ENCODE measurements around the gene GFOD1. TPM values are rescaled to one million over a fixed set of nuclear protein-coding genes. Genes with fewer than 3 reads are reported as not detected.

The GFOD1 gene
- total and polyA plus RNA-seq, 10 of the 15 experiments (the other 5 are each of a cell fraction or from before 2014, with no cell fraction given), result 6.5 to 41.4 (median 16.0) TPM

GRCh38 chr6:13485923-13486562 is 1.4 kb downstream of the GFOD1 start:
- intact Hi-C loops (cut with micrococcal nuclease; ENCODE audit: unreplicated experiment) (loop anchor here (2.0 to 5.0 kb wide), 3 partner anchors 89 to 149 kb away; partner anchors contain the start of gene SIRT5), in situ Hi-C loops (cut with MboI) (no loop called here)
- Histone ChIP-seq H3K9ac (ENCODE audit: control insufficient read depth, insufficient read depth, low read length) (peak overlapping the region; percentile 82), H3K9me3 (replicated peaks; ENCODE audit: control insufficient read depth, insufficient read depth, low read length) (no peaks in the 10 kb centered on the region), H4K20me1 (ENCODE audit: control insufficient read depth, insufficient read depth) (no peaks in the 10 kb centered on the region), H3K4me2 (ENCODE audit: control insufficient read depth, insufficient read depth) (peak overlapping the region; percentile 69; the same call in 1 of the 2 replicates), H3K27me3 (replicated peaks in 1 of 2; ENCODE audit: control insufficient read depth in 2 of 2, insufficient read depth in 2 of 2, low read length in 1 of 2) (no peaks in the 10 kb centered on the region), H3K27ac (ENCODE audit: control insufficient read depth, insufficient read depth) (peak overlapping the region; percentile 69), H3K79me2 (ENCODE audit: control insufficient read depth, insufficient read depth, low read length) (peaks cover 55% of the 10 kb centered on the region), H3K4me1 (ENCODE audit: control insufficient read depth, insufficient read depth, low read length) (peaks cover 22% of the 10 kb centered on the region), H3K36me3 (ENCODE audit: control insufficient read depth in 2 of 2, insufficient read depth in 2 of 2, low read length in 1 of 2) (no peaks in the 10 kb centered on the region), H2AFZ (ENCODE audit: control insufficient read depth, low read depth, low read length) (peak overlapping the region; percentile 76; the same call in 1 of the 2 replicates), H3K4me3 (peak overlapping the region; percentile 100)
- ChIA-PET CTCF (interaction anchor here (1.0 to 5.5 kb wide), 15 partner anchors 8 to 149 kb away, joined by 3 to 44 read pairs (median 8); partner anchors contain the start of gene SIRT5), RAD21 (ENCODE audit: unreplicated experiment) (interaction anchor here (0.6 to 11.8 kb wide), 19 partner anchors 12 to 1002 kb away, joined by 3 to 193 read pairs (median 6); partner anchors contain the start of gene SIRT5), SMC1A (ENCODE audit: uncharacterized antibody, unreplicated experiment) (interaction anchor here (0.8 to 10.5 kb wide), 17 partner anchors 13 to 150 kb away, joined by 3 to 181 read pairs (median 16); partner anchors contain the start of gene SIRT5), POLR2A (interaction anchor here (0.6 to 5.5 kb wide), 16 partner anchors 12 to 296 kb away, joined by 3 to 68 read pairs (median 4); no protein-coding TSS in a partner anchor)
- ATAC-seq, result peak; percentile 47
- WGBS (ENCODE audit: insufficient coverage, insufficient replicate concordance, low lambda C conversion rate, missing lambda C conversion rate), result under 1% methylated on average over 37 of the region's 38 CpGs
- no TSS peak for BruUV-seq (replicated peaks)
- DNase-seq (ENCODE audit: low read depth, low spot score), result no peak
- no peak for FAIRE-seq
- no peak for TF ChIP-seq NFYB (IDR thresholded peaks at IDR 0.05; ENCODE audit: insufficient read depth, low read depth, low read length)
- peak; percentile 42; the same call in 1 of the 2 replicates for TF ChIP-seq TAF1 (IDR thresholded peaks at IDR 0.05; ENCODE audit: borderline replicate concordance, low read depth, low read length)
- TF ChIP-seq ESRRA (IDR thresholded peaks at IDR 0.05; ENCODE audit: low read length), result no peak
- no peak for TF ChIP-seq SIX5 (IDR thresholded peaks at IDR 0.05; ENCODE audit: low read depth, low read length, severe bottlenecking)
- TF ChIP-seq RAD21 (IDR thresholded peaks at IDR 0.05; ENCODE audit: insufficient read depth, low read depth, low read length), result no peak
- TF ChIP-seq BHLHE40 (IDR thresholded peaks at IDR 0.05; ENCODE audit: borderline replicate concordance in 1 of 2, low read depth in 2 of 2, low read length in 1 of 2), result peak in 1 of 2 experiments; percentile 68; a peak in 1 of 4 replicates
- TF ChIP-seq SIN3A (IDR thresholded peaks at IDR 0.05; ENCODE audit: low read depth, low read length), result 0 out of 2 replicates have a peak, but pooled peaks have one; percentile 31
- TF ChIP-seq CTCF (IDR thresholded peaks at IDR 0.05 in 2 of 3, conservative IDR thresholded peaks at IDR 0.05 in 1 of 3; ENCODE audit: control insufficient read depth in 2 of 3, extremely low read depth in 1 of 3, insufficient read depth in 1 of 3, low read depth in 3 of 3, low read length in 3 of 3), result peak in 2 of 3 experiments; percentile 16 to 23; a peak in 1 of 6 replicates
- no peak for TF ChIP-seq TCF12 (IDR thresholded peaks at IDR 0.05; ENCODE audit: low read depth, low read length)
- TF ChIP-seq ZBTB4 (CRISPR knock-in tag; IDR thresholded peaks at IDR 0.05), result no peak
- no peak for TF ChIP-seq DPF2 (IDR thresholded peaks at IDR 0.05)
- no peak for TF ChIP-seq ZBTB40 (IDR thresholded peaks at IDR 0.05; ENCODE audit: borderline replicate concordance)

Data from GM12878 (cell line).